Activated naive CD8-positive, alpha-beta T cell (primary cell): ENCODE data around the gene HSF2BP.
"Not testable (repeated sequence)": the region's sequence is repeated elsewhere in the genome, so short reads cannot be mapped to it uniquely, and the experiment has no call there.

Experiments
- H3K27ac Mint-ChIP-seq: one replicate; pipeline ENCODE4 v1.8.0; 2021; ENCODE audit warnings: mixed read lengths
- H3K27me3 Mint-ChIP-seq: one replicate; pipeline ENCODE4 v1.8.0; 2021; ENCODE audit warnings: mixed read lengths
- H3K36me3 Mint-ChIP-seq: one replicate; pipeline ENCODE4 v1.8.0; 2021; ENCODE audit warnings: mixed read lengths
- H3K4me1 Mint-ChIP-seq: one replicate; pipeline ENCODE4 v1.8.0; 2021; ENCODE audit warnings: low read depth, mixed read lengths
- H3K4me3 Mint-ChIP-seq: one replicate; pipeline ENCODE4 v1.8.0; 2021; ENCODE audit warnings: mild to moderate bottlenecking, mixed read lengths
- H3K9me3 Mint-ChIP-seq: one replicate; pipeline ENCODE4 v1.8.0; 2021; ENCODE audit warnings: low read depth, mixed read lengths

HSF2BP gene

DNA sequence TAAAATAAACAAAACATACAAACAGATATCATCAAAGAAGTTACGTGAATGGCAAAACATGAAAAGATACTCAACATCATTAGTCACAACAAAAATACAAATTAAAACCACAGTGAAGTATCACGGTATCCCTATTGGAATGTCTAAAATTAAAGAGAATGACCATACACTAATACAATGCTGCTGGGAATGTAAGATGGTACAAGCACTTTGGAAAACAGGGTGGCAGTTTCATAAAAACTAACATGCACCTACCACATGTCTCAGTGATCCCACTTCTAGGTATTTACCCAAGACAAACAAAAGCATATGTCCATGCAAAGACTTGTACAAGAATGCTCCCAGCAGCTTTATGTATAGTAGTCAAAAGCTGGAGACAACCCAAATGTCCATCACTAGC is 69.1 kb downstream of the HSF2BP start:
- H3K4me3 Mint-ChIP-seq = no peak overlapping the region
- H3K9me3 Mint-ChIP-seq = no peaks in the 10 kb centered on the region
- no peaks in the 10 kb centered on the region for H3K4me1 Mint-ChIP-seq
- no peaks in the 10 kb centered on the region for H3K27me3 Mint-ChIP-seq
- no peaks in the 10 kb centered on the region for H3K36me3 Mint-ChIP-seq
- H3K27ac Mint-ChIP-seq = no peak overlapping the region

DNA sequence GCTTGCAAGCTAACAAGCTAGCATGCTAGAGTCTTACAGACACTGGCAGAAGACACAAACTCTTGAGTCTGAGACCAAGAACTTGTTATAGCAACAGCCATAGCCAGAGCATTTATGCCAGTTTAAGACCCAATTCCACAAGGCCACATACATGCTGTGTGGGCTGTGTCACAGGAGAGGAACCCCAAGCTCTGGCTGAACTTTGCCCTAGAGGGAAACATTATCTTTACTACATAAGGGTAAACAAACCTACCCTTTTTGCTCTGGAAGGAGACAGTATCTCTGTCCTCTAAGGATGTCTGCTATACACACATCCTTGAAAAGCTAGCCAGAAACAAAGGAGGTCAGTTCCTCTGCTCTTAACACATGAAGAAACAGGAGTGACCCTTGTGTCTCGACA is 70.3 kb downstream of the HSF2BP start:
- Mint-ChIP-seq H3K27me3 (no peaks in the 10 kb centered on the region), H3K27ac (no peak overlapping the region), H3K9me3 (no peaks in the 10 kb centered on the region), H3K4me1 (no peaks in the 10 kb centered on the region), H3K36me3 (no peaks in the 10 kb centered on the region), H3K4me3 (no peak overlapping the region)

DNA sequence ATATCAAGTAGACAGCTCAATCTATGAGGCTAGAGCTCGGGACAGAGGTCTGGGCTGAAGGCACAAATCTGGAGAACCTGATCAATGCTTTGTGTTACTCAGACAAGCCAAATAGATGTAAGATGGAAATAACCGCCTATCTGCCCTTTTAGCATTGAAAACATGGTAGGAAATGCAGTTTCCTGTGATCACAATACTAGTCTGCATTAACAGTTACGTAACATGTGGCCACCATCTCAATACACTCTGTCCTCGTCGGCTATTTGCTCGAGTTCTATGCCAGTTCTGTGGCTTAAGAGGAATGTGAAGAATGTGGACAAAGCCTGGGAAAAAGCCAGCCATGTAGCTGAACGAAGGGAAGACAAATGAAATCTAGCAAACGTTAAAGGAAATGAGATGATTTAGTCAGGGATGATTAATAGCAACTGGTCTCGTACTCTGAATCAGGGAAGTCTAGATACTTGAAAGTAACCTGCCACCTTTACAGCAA is 73.3 kb downstream of the HSF2BP start:
- Mint-ChIP-seq H3K4me3 (no peak overlapping the region), H3K4me1 (no peaks in the 10 kb centered on the region), H3K27me3 (no peaks in the 10 kb centered on the region), H3K27ac (no peak overlapping the region), H3K9me3 (no peaks in the 10 kb centered on the region), H3K36me3 (no peaks in the 10 kb centered on the region)

DNA sequence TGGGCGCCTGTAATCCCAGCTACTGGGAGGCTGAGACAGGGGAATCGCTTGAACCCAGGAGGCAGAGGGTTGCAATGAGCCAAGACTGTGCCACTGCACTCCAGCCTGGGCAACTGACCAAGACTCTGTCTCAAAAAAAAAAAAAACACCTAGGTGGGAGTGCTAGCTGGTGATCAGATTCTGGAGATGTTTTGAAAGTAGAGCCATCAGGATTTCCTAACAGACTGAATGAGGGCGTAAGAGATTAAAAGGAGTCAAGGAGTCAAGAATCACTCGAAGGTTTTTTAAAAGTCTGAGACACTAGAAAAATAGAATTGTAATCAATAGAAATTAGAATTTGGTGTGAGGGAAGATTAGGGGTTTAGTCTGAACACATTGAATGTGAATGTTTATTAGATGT is 73.8 kb downstream of the HSF2BP start:
- Mint-ChIP-seq H3K4me1 (no peaks in the 10 kb centered on the region), H3K27ac (no peak overlapping the region), H3K4me3 (no peak overlapping the region), H3K27me3 (no peaks in the 10 kb centered on the region), H3K36me3 (no peaks in the 10 kb centered on the region), H3K9me3 (no peaks in the 10 kb centered on the region)

DNA sequence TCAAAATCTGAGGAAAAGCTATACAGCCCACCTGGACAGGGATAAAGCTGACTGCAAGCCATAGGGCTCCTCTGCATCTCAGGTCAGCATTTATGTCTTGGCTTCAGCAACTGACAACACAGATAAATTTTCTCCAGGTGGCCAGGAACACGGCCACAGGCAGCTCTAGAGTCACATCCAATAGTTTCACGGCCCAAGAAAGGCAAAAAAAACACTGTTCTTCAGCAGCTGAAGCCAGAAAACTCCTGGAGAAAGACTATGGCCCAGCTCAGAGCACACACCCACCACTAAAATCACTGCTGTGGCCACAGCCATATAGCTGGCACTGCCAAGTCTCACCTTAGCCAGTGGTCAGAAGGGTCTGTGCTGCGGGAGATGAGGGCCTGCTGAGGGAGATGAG is 77.8 kb downstream of the HSF2BP start:
- Mint-ChIP-seq H3K4me3 (no peak overlapping the region), H3K36me3 (no peaks in the 10 kb centered on the region), H3K4me1 (no peaks in the 10 kb centered on the region), H3K9me3 (no peaks in the 10 kb centered on the region), H3K27ac (no peak overlapping the region), H3K27me3 (no peaks in the 10 kb centered on the region)

DNA sequence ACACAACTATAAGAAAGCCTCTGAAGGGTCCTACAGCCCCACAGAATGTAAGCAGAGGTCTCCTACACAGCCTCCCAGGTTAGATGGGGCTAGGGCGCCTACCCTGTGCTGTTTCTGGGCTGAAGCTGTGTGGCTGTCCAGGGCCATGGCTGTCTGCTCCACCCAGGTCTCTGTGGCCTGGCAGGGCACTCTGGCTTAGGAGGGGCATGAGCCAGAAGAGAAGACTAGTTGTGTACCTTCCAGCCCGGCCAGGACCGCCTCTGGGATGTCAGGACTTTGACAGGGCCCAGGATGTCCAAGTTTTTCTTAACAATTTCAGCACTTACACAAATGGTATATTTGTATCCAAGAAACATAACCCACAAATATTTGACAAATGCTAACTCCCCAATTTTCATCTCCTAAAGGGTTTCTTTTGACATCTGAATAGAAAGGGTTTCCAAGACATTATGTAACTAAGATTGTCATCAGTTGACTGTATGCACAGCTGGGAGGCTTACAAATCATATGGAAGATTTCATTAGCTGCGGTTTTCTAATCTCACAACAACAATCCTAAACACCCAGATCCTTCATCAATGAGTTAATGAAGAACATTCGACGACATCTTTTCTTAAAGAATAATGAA is 80.5 kb downstream of the HSF2BP start:
- H3K27ac Mint-ChIP-seq = no peak overlapping the region
- no peaks in the 10 kb centered on the region for H3K4me1 Mint-ChIP-seq
- H3K9me3 Mint-ChIP-seq = no peaks in the 10 kb centered on the region
- no peaks in the 10 kb centered on the region for H3K36me3 Mint-ChIP-seq
- H3K27me3 Mint-ChIP-seq = no peaks in the 10 kb centered on the region
- no peak overlapping the region for H3K4me3 Mint-ChIP-seq

DNA sequence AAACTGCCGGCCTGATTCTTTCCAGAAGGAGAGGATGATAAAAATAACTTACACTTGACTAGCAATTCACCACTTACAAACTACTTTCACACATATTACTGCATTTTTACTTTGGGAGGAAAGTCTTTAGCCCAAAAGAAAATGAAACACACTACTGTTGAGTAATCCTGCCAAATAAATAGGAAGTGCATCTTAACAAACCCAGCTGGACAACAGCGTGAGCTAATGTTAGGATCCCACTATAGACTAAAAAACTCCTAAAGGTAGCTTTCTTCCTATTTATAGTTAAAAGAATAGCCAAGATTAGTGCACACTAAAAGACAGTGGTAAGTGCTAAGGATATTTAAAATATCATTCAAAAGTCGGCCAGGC is 83.8 kb downstream of the HSF2BP start:
- H3K27me3 Mint-ChIP-seq = no peaks in the 10 kb centered on the region
- H3K4me1 Mint-ChIP-seq = no peaks in the 10 kb centered on the region
- no peak overlapping the region for H3K4me3 Mint-ChIP-seq
- H3K27ac Mint-ChIP-seq = no peak overlapping the region
- no peaks in the 10 kb centered on the region for H3K9me3 Mint-ChIP-seq
- peaks cover 2% of the 10 kb centered on the region for H3K36me3 Mint-ChIP-seq

DNA sequence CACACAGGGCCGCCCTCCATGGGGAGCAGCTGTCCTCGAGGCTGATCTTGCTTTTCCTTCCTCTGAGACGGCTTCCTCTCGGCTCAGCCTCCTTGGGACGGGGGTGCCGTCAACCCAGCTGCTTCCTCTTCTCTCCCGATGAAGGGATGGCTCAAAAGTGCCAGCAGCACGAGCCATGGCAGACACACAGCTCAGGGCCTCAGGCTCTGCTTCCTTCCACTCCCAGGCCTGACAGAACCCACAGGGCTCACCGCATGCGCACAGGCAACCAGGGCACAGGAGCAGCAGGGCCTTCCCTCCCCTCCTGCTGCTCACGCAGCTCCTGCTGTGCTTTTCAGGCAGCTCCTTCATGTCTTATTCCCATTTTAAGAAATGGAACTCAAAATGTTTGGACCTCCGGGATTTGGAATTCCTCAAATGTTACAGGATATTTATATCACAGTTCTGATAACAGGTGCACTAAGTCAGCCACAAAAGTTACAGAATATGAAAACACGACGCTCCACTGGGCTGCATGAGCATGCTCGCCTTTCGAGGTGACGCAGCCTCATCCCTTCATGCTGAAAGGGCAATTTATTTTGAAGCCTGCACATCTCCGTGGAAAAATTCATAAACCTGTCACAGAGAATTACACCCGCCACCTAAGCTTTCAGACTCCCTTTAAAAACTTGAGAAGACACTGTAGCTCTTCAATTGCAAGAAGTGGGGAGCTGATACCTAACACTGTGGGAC is 84.4 kb downstream of the HSF2BP start:
- Mint-ChIP-seq H3K36me3 (peaks cover 2% of the 10 kb centered on the region), H3K4me3 (no peak overlapping the region), H3K9me3 (no peaks in the 10 kb centered on the region), H3K4me1 (no peaks in the 10 kb centered on the region), H3K27ac (no peak overlapping the region), H3K27me3 (no peaks in the 10 kb centered on the region)

DNA sequence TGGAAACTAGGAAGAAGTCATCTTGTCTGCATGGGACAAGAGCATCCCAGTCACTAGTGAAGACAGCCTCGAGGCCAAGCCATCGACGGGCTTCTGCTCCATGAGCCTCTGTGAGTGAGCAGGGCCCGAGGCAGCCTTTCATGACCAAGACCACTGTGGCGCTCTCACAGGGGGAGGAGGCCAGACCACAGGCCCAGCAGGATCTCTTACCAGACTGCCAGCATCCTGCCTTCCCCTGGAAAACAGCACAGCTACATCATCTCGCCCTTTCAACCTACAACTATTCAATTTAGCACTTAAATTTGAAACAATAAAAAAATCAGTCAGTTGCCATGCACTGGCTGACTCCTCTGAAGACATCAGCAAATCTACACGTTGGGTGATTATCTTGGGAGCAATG is 85.4 kb downstream of the HSF2BP start:
- H3K9me3 Mint-ChIP-seq = no peaks in the 10 kb centered on the region
- H3K36me3 Mint-ChIP-seq = peaks cover 2% of the 10 kb centered on the region
- no peaks in the 10 kb centered on the region for H3K27me3 Mint-ChIP-seq
- no peak overlapping the region for H3K4me3 Mint-ChIP-seq
- no peak overlapping the region for H3K27ac Mint-ChIP-seq
- no peaks in the 10 kb centered on the region for H3K4me1 Mint-ChIP-seq

DNA sequence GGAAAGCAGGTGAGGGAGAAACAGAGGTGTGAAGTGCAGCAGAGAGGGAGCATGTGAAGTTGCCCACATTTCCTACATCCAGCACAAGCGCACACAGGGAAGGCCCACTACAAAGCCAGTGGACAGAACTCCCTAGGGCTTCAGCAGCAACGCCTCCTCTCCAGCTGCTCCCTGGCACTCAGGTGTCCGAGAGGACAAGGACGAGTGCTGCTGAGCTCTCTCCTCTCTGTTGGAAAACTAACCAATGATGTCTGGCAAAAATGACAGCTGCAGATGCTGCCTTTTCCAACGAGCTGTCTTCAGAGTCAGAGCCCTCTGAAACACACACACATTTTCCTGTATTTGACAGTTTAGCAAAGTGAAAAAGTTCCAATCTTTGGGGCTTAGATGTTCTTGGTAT is 86.8 kb downstream of the HSF2BP start:
- peaks cover 2% of the 10 kb centered on the region for H3K36me3 Mint-ChIP-seq
- H3K4me3 Mint-ChIP-seq = no peak overlapping the region
- H3K9me3 Mint-ChIP-seq = no peaks in the 10 kb centered on the region
- H3K27me3 Mint-ChIP-seq = no peaks in the 10 kb centered on the region
- no peak overlapping the region for H3K27ac Mint-ChIP-seq
- H3K4me1 Mint-ChIP-seq = no peaks in the 10 kb centered on the region

DNA sequence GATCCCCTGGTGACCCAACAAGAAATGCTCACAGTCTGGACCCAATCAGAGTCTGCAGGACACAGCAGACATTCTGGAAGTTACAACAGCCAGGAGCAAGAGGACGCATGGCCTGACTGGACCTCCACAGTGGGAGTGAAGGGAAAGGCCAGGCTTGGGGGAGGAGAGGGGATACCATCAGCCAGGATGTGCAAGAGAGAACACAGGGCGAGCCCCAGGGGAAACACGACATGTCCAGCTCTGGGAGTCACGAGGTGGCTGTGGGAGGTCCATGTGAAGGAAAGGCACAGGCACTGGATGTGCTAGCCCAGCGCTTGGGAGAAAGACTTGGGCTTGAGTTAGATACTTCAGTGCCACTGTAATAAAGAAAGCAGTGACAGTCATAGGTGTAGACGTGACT is 87.3 kb downstream of the HSF2BP start:
- H3K27ac Mint-ChIP-seq = no peak overlapping the region
- no peaks in the 10 kb centered on the region for H3K4me1 Mint-ChIP-seq
- H3K36me3 Mint-ChIP-seq = peaks cover 2% of the 10 kb centered on the region
- no peaks in the 10 kb centered on the region for H3K9me3 Mint-ChIP-seq
- H3K27me3 Mint-ChIP-seq = no peaks in the 10 kb centered on the region
- H3K4me3 Mint-ChIP-seq = no peak overlapping the region

DNA sequence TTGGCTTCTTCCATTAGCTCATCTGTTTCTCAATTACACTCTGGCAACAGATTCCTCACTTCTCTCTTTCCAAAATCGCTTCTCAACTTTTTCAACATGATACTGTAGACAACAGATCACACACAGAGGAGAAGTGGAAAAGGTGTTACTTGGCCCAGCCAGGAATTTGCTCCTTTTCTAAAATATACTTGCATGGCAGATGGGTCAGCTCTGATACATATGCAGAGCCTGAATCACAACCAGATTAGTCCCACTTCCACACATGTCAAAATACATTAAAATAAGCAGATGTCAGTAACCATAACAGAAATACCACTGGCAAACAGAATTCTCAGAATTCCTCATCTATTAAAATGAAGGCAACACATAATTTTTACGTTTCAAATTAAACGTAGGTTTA is 89.1 kb downstream of the HSF2BP start:
- H3K27ac Mint-ChIP-seq, H3K4me3 Mint-ChIP-seq, H3K4me1 Mint-ChIP-seq: not testable (repeated sequence)

DNA sequence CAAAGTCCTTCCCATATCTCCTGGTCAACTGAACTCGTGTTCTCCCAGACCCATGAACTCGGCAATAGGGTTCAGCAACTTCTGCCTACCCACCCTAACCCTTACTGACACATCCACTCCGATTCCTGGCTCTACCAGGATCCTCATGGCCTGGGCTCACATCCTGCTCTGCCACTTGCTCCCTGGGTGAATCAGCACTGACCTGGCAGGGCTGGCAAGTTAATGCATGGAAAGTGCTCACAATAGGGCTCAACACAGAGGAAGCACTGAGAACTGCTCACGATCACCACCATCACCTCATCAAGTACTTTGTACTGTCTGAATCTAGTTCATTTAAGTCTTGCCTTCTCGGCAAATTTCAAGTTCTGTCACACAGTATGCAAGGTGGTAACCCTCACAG is 96.8 kb downstream of the HSF2BP start:
- H3K27me3 Mint-ChIP-seq, H3K27ac Mint-ChIP-seq, H3K36me3 Mint-ChIP-seq, H3K9me3 Mint-ChIP-seq, H3K4me1 Mint-ChIP-seq, H3K4me3 Mint-ChIP-seq: not testable (repeated sequence)

More for the DNA sequence above, 89.1 kb downstream of the HSF2BP start:
- not testable (repeated sequence) for H3K9me3 Mint-ChIP-seq, H3K27me3 Mint-ChIP-seq, H3K36me3 Mint-ChIP-seq

DNA sequence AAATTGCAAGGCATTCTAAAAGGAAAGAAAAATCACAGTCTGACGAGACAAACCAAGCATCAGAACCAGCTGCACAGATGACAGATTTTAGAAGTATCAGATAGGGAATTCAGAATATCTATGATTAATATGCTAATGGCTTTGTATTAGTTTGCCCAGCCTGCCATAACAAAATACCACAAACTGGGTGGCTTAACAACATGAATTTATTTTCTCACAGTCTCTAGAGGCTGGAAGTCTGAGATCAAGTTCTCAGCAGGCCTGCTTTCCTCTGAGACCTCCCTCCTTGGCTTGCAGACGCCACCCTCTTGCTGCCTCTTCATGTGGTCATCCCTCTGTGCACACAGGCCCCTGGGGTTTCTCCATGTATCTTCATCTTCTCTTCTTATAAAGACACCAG is 118.7 kb downstream of the HSF2BP start:
- not testable (repeated sequence) for H3K27ac Mint-ChIP-seq, H3K9me3 Mint-ChIP-seq, H3K36me3 Mint-ChIP-seq, H3K27me3 Mint-ChIP-seq, H3K4me3 Mint-ChIP-seq, H3K4me1 Mint-ChIP-seq

DNA sequence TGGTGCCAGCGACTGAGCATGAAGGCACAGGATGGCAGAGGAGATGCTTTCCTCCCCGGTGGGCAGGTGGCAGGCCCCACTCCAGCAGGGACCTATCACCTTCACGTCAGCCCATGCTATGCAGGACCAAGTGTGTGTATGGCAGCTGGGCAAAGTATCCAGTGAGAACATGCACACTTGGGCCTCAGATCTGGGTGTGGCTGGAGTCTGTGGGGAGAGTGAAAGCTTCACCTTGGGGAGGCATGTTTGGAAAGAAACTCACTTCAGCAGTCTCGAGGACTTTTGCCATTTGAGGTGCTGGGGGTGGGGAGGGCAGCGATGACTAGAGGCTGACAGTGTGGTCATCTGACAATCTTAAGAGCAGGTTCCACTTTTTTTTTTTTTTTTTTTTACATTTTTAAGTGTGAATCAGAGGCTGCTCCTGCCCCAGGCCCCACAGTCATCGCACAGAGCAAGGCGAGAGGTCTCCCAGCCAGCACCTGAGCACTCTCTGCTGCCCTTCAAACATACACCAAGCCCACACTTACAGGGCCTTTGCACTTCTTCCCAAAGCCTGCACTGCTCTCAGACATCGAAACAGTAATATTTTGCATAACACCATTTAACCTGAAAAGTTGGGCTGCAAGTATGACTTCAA is 136.7 kb downstream of the HSF2BP start:
- H3K36me3 Mint-ChIP-seq, H3K27ac Mint-ChIP-seq, H3K4me1 Mint-ChIP-seq, H3K9me3 Mint-ChIP-seq, H3K4me3 Mint-ChIP-seq, H3K27me3 Mint-ChIP-seq: not testable (repeated sequence)

DNA sequence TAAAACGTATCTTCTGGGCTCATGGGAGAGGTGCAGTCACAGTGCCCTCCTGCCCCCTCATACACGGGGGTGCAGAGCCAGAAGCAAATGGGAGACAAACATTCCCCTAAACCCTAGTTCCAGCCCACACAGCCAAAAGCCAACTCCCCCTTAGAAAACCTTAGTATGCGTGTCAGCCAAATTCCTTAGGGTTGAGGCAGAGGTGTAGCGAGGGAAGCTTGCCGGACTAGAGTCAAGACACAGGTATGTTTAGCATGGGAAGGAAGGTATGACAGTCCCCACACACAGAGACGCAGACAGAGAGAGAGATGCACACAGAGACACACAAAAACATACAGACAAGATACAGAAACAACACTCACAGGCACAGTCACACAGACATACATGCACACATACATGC is 141.6 kb downstream of the HSF2BP start:
- not testable (repeated sequence) for H3K27me3 Mint-ChIP-seq, H3K27ac Mint-ChIP-seq, H3K4me3 Mint-ChIP-seq, H3K9me3 Mint-ChIP-seq, H3K4me1 Mint-ChIP-seq, H3K36me3 Mint-ChIP-seq
